ENCODE data around the gene CCDC192.

GRCh38 chr5:127706691-127707090, 3.5 kb downstream of the CCDC192 start:
- TF ChIP-seq, protein P1, sequence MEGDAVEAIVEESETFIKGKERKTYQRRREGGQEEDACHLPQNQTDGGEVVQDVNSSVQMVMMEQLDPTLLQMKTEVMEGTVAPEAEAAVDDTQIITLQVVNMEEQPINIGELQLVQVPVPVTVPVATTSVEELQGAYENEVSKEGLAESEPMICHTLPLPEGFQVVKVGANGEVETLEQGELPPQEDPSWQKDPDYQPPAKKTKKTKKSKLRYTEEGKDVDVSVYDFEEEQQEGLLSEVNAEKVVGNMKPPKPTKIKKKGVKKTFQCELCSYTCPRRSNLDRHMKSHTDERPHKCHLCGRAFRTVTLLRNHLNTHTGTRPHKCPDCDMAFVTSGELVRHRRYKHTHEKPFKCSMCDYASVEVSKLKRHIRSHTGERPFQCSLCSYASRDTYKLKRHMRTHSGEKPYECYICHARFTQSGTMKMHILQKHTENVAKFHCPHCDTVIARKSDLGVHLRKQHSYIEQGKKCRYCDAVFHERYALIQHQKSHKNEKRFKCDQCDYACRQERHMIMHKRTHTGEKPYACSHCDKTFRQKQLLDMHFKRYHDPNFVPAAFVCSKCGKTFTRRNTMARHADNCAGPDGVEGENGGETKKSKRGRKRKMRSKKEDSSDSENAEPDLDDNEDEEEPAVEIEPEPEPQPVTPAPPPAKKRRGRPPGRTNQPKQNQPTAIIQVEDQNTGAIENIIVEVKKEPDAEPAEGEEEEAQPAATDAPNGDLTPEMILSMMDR (IDR thresholded peaks at IDR 0.05; ENCODE audit: low read depth, low read length): no peak
- no peak for TF ChIP-seq MAX (IDR thresholded peaks at IDR 0.05; ENCODE audit: low read depth, low read length)
